Astrocyte (in vitro differentiated cells and primary cell): ENCODE data around the gene THOP1. TPM values are rescaled to one million over a fixed set of nuclear protein-coding genes. Genes with fewer than 3 reads are reported as not detected.

Experiments
- DNase-seq: peaks from one replicate; pipeline ENCODE4 v3.0.0-alpha.2; 2010; ENCODE audit warnings: low read depth
- FAIRE-seq: peaks from 2 replicates; lab custom pipeline; 2011; peaks lifted over from hg19 to GRCh38; lab: Jason Lieb, UNC
- H2AFZ ChIP-seq: 2 replicates; pipeline ENCODE4 v1.6.0; 2012; ENCODE audit warnings: low read depth, low read length, inconsistent platforms
- H3K27ac ChIP-seq: 2 replicates; pipeline ENCODE4 v1.5.1; 2011; ENCODE audit warnings: low read depth, low read length, inconsistent platforms
- H3K27me3 ChIP-seq: 2 replicates; pipeline ENCODE4 v1.6.0; 2011; ENCODE audit warnings: low read length, inconsistent platforms; ENCODE audit not compliant: insufficient read depth
- H3K36me3 ChIP-seq: 2 replicates; pipeline ENCODE4 v1.5.1; 2011; ENCODE audit warnings: low read length, inconsistent platforms; ENCODE audit not compliant: insufficient read depth
- H3K4me1 ChIP-seq: 2 replicates; pipeline ENCODE4 v1.5.1; 2011; ENCODE audit warnings: low read length, inconsistent platforms; ENCODE audit not compliant: insufficient read depth
- H3K4me2 ChIP-seq: 2 replicates; pipeline ENCODE4 v1.6.0; 2012; ENCODE audit warnings: low read length, inconsistent platforms
- H3K4me3 ChIP-seq: 2 replicates; pipeline ENCODE4 v1.5.1; 2011; ENCODE audit warnings: low read depth, mild to moderate bottlenecking, low read length, inconsistent platforms; ENCODE audit not compliant: insufficient read depth
- H3K79me2 ChIP-seq: 2 replicates; pipeline ENCODE4 v1.6.0; 2012; ENCODE audit warnings: mild to moderate bottlenecking, low read length, inconsistent platforms; ENCODE audit not compliant: insufficient read depth
- H3K9ac ChIP-seq: 2 replicates; pipeline ENCODE4 v1.6.0; 2012; ENCODE audit warnings: mild to moderate bottlenecking, low read length, inconsistent platforms
- H3K9me3 ChIP-seq: 2 replicates; pipeline ENCODE4 v1.5.1; 2012; ENCODE audit warnings: low read depth, mild to moderate bottlenecking, low read length, inconsistent platforms; ENCODE audit not compliant: insufficient read depth
- H4K20me1 ChIP-seq: 2 replicates; pipeline ENCODE4 v1.6.0; 2012; ENCODE audit warnings: low read length, inconsistent platforms; ENCODE audit not compliant: insufficient read depth
- H3K27ac Mint-ChIP-seq: one replicate; pipeline ENCODE4 v1.8.0; 2021; ENCODE audit warnings: mild to moderate bottlenecking, mixed read lengths; ENCODE audit not compliant: unreplicated experiment
- H3K27me3 Mint-ChIP-seq: one replicate; pipeline ENCODE4 v1.8.0; 2021; ENCODE audit warnings: low read depth, mixed read lengths; ENCODE audit not compliant: unreplicated experiment
- H3K36me3 Mint-ChIP-seq: one replicate; pipeline ENCODE4 v1.8.0; 2021; ENCODE audit warnings: low read depth, mixed read lengths; ENCODE audit not compliant: unreplicated experiment
- H3K4me1 Mint-ChIP-seq: one replicate; pipeline ENCODE4 v1.8.0; 2021; ENCODE audit warnings: low read depth, mixed read lengths; ENCODE audit not compliant: unreplicated experiment
- H3K4me3 Mint-ChIP-seq: one replicate; pipeline ENCODE4 v1.8.0; 2021; ENCODE audit warnings: mild to moderate bottlenecking, moderate library complexity, mixed read lengths; ENCODE audit not compliant: unreplicated experiment
- H3K9me3 Mint-ChIP-seq: one replicate; pipeline ENCODE4 v1.8.0; 2021; ENCODE audit warnings: mild to moderate bottlenecking, mixed read lengths; ENCODE audit not compliant: unreplicated experiment
- EZH2 ChIP-seq: IDR thresholded peaks from 2 replicates; pipeline ENCODE4 v1.6.1; 2012; ENCODE audit warnings: mild to moderate bottlenecking, low read length, inconsistent platforms; ENCODE audit not compliant: insufficient read depth
- total RNA-seq: library from RNA; stranded (reverse); gene quantifications from 2 replicates; pipeline ENCODE4 v1.2.1, GENCODE V29; 2021
- TF ChIP-seq, protein P1 (sequence below): IDR thresholded peaks from 2 replicates; pipeline ENCODE4 v1.5.1; 2011; ENCODE audit warnings: low read depth, mild to moderate bottlenecking, inconsistent platforms, low read length, moderate library complexity; ENCODE audit not compliant: insufficient read depth

THOP1 gene
- total RNA-seq, 1 donor from 2014 or later, result 73.4 TPM

DNA sequence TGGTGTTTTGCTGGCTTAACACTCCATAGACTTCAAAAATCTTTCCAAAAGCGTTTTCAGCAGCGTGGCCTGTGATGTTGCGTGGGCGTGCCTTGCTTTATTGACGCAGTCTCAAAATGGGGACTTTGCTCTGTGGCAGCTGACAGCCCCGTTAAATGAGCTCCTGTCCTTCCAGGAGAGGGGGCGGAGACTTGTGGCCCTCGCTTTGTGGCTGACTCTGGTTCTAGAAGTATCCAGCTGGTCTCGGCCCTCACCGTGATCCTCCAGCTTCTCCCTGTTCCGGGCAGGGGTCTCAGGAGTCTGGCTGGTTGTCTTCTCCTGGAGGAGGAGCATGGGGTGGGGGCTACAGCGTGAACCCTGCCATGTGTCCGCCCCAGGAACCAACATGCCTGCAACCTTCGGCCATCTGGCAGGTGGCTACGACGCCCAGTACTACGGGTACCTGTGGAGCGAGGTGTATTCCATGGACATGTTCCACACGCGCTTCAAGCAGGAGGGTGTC, 26.0 kb downstream of the THOP1 start:
- TF ChIP-seq EZH2, result no peak
- TF ChIP-seq, protein P1, sequence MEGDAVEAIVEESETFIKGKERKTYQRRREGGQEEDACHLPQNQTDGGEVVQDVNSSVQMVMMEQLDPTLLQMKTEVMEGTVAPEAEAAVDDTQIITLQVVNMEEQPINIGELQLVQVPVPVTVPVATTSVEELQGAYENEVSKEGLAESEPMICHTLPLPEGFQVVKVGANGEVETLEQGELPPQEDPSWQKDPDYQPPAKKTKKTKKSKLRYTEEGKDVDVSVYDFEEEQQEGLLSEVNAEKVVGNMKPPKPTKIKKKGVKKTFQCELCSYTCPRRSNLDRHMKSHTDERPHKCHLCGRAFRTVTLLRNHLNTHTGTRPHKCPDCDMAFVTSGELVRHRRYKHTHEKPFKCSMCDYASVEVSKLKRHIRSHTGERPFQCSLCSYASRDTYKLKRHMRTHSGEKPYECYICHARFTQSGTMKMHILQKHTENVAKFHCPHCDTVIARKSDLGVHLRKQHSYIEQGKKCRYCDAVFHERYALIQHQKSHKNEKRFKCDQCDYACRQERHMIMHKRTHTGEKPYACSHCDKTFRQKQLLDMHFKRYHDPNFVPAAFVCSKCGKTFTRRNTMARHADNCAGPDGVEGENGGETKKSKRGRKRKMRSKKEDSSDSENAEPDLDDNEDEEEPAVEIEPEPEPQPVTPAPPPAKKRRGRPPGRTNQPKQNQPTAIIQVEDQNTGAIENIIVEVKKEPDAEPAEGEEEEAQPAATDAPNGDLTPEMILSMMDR, result no peak
- peaks cover 11% of the 10 kb centered on the region for H3K36me3 Mint-ChIP-seq
- Histone ChIP-seq H3K27ac (no peak overlapping the region), H3K27me3 (no peaks in the 10 kb centered on the region), H4K20me1 (no peaks in the 10 kb centered on the region), H3K36me3 (peaks cover 2% of the 10 kb centered on the region), H3K4me1 (no peaks in the 10 kb centered on the region), H2AFZ (no peak overlapping the region), H3K9ac (no peak overlapping the region), H3K4me2 (no peak overlapping the region), H3K9me3 (no peaks in the 10 kb centered on the region), H3K79me2 (no peaks in the 10 kb centered on the region), H3K4me3 (no peak overlapping the region)
- no peaks in the 10 kb centered on the region for H3K4me1 Mint-ChIP-seq
- no peaks in the 10 kb centered on the region for H3K9me3 Mint-ChIP-seq
- FAIRE-seq (no peak), DNase-seq (no peak)
- no peak overlapping the region for H3K27ac Mint-ChIP-seq
- H3K27me3 Mint-ChIP-seq, result no peaks in the 10 kb centered on the region
- H3K4me3 Mint-ChIP-seq, result no peak overlapping the region

DNA sequence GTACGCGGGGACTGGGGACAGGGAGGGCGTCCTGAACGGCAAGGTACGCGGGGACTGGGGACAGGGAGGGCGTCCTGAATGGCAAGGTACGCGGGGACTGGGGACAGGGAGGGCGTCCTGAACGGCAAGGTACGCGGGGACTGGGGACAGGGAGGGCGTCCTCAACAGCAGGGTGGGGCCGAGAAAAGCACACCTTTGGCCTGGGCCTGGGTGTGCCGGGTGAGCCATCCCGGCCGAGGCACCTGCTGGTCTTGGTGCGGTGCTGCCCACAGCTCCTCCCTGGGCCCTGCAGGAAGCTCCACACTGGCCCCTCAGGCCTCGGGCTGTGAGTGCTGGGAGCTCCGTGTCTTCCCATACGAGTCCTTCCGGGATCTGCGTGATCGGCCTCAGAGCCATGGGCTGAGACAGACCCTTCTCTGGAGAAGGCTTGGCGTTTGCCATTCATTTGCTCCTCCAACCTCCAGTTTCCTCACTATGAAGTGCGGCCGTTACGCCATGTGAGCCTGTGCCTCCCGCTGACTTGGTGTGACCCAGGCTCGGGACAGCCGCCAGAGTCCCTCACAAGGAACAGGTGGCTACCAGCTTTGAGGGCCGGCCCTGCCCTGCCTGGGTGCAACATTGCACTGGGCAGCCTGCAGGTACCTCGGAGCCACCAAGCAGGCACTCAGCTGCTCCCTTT, 26.6 kb downstream of the THOP1 start:
- no peak for TF ChIP-seq EZH2
- TF ChIP-seq, protein P1, result no peak
- H3K27me3 Mint-ChIP-seq, result no peaks in the 10 kb centered on the region
- no peaks in the 10 kb centered on the region for H3K27me3 ChIP-seq
- no peaks in the 10 kb centered on the region for H3K4me1 Mint-ChIP-seq
- H2AFZ ChIP-seq, result no peak overlapping the region
- H3K4me1 ChIP-seq, result no peaks in the 10 kb centered on the region
- no peak overlapping the region for H3K4me3 Mint-ChIP-seq
- H3K4me2 ChIP-seq, result no peak overlapping the region
- no peaks in the 10 kb centered on the region for H3K79me2 ChIP-seq
- H3K9me3 Mint-ChIP-seq, result no peaks in the 10 kb centered on the region
- no peak overlapping the region for H3K9ac ChIP-seq
- no peaks in the 10 kb centered on the region for H4K20me1 ChIP-seq
- DNase-seq (no peak), FAIRE-seq (no peak)
- H3K27ac ChIP-seq, result no peak overlapping the region
- H3K36me3 Mint-ChIP-seq, result peaks cover 11% of the 10 kb centered on the region
- H3K4me3 ChIP-seq, result no peak overlapping the region
- H3K36me3 ChIP-seq, result no peaks in the 10 kb centered on the region
- H3K27ac Mint-ChIP-seq, result no peak overlapping the region
- H3K9me3 ChIP-seq, result no peaks in the 10 kb centered on the region
